Iris pigment epithelial cell (primary cell): ENCODE results near the gene NCKAP5.

Experiments used
- DNase-seq: peaks from one replicate; pipeline ENCODE4 v3.0.0-alpha.2; 2011; ENCODE audit warnings: low read depth

NCKAP5 gene

GRCh38 chr2:133333181-133333580, 235.1 kb downstream of the NCKAP5 start:
- DNase-seq, result peak; percentile 55

GRCh38 chr2:133331436-133331835, 236.8 kb downstream of the NCKAP5 start:
- no peak for DNase-seq

- DNase-seq, result peak; percentile 98
Observed at GRCh38 chr2:133326652-133327397, 241.4 kb downstream of the NCKAP5 start.

GRCh38 chr2:133324150-133324561, 244.1 kb downstream of the NCKAP5 start:
- DNase-seq, result peak; percentile 93

- DNase-seq, result no peak
Observed at GRCh38 chr2:133322909-133323308, 245.4 kb downstream of the NCKAP5 start.

GRCh38 chr2:133317178-133317577, 251.1 kb downstream of the NCKAP5 start:
- DNase-seq, result no peak

- no peak for DNase-seq
Observed at GRCh38 chr2:133316557-133316956, 251.7 kb downstream of the NCKAP5 start.

- no peak for DNase-seq
Observed at GRCh38 chr2:133315280-133315679, 253.0 kb downstream of the NCKAP5 start.

- DNase-seq, result no peak
Observed at GRCh38 chr2:133314795-133315194, 253.5 kb downstream of the NCKAP5 start.

GRCh38 chr2:133312038-133312729, 256.1 kb downstream of the NCKAP5 start:
- peak; percentile 28 for DNase-seq

- DNase-seq, result no peak
Observed at GRCh38 chr2:133306236-133306635, 262.0 kb downstream of the NCKAP5 start.

- DNase-seq, result peak; percentile 70
Observed at GRCh38 chr2:133304344-133304743, 263.9 kb downstream of the NCKAP5 start.

- peak; percentile 82 for DNase-seq
Observed at GRCh38 chr2:133303150-133303549, 265.1 kb downstream of the NCKAP5 start.

GRCh38 chr2:133296401-133296800, 271.9 kb downstream of the NCKAP5 start:
- peak; percentile 76 for DNase-seq

- peak; percentile 55 for DNase-seq
Observed at GRCh38 chr2:133293544-133294353, 274.5 kb downstream of the NCKAP5 start.

GRCh38 chr2:133292259-133292658, 276.0 kb downstream of the NCKAP5 start:
- DNase-seq, result no peak

- peak; percentile 76 for DNase-seq
Observed at GRCh38 chr2:133287709-133288108, 280.6 kb downstream of the NCKAP5 start.

- peak; percentile 60 for DNase-seq
Observed at GRCh38 chr2:133286326-133286922, 281.8 kb downstream of the NCKAP5 start.

GRCh38 chr2:133273031-133273430, 295.2 kb downstream of the NCKAP5 start:
- no peak for DNase-seq

- DNase-seq, result peak; percentile 50
Observed at GRCh38 chr2:133271105-133271504, 297.2 kb downstream of the NCKAP5 start.

- no peak for DNase-seq
Observed at GRCh38 chr2:133270550-133270949, 297.7 kb downstream of the NCKAP5 start.

GRCh38 chr2:133266926-133267590, 301.2 kb downstream of the NCKAP5 start:
- DNase-seq, result no peak
